ENCODE data around the gene PLXDC2.

- TF ChIP-seq POLR2A (IDR thresholded peaks at IDR 0.05) = no peak
- no peak for TF ChIP-seq CTCF (IDR thresholded peaks at IDR 0.05)
Observed at GRCh38 chr10:20287586-20287985, 471.4 kb downstream of the PLXDC2 start.
